Neural progenitor cell (in vitro differentiated cells): ENCODE results near the gene KRT6B. TPM values are rescaled to one million over a fixed set of nuclear protein-coding genes. Genes with fewer than 3 reads are reported as not detected.

ENCODE experiments used
- DNase-seq: peaks from one replicate; pipeline ENCODE4 v3.0.0-alpha.2; 2016; ENCODE audit warnings: low spot score
- H2AFZ ChIP-seq: fragments of 200-600 bp; sonication (generic); replicated peaks from 2 replicates; pipeline ENCODE4 v1.6.1; 2016; ENCODE audit warnings: antibody characterized with exemption
- H3F3A ChIP-seq: fragments of 200-600 bp; sonication (generic); 2 replicates; pipeline ENCODE4 v1.6.1; 2016; ENCODE audit warnings: antibody characterized with exemption, low read depth
- H3K27ac ChIP-seq: fragments of 200-600 bp; sonication (generic); 2 replicates; pipeline ENCODE4 v1.5.1; 2016; ENCODE audit warnings: mild to moderate bottlenecking
- H3K27me3 ChIP-seq: fragments of 200-600 bp; sonication (generic); 2 replicates; pipeline ENCODE4 v1.6.1; 2016; ENCODE audit warnings: mild to moderate bottlenecking, moderate library complexity
- H3K36me3 ChIP-seq: fragments of 200-600 bp; sonication (generic); 2 replicates; pipeline ENCODE4 v1.5.1; 2016
- H3K4me1 ChIP-seq: fragments of 200-600 bp; sonication (generic); 2 replicates; pipeline ENCODE4 v1.6.1; 2016; ENCODE audit warnings: mixed run types
- H3K4me2 ChIP-seq: fragments of 200-600 bp; sonication (generic); 2 replicates; pipeline ENCODE4 v1.6.1; 2016
- H3K4me3 ChIP-seq: fragments of 200-600 bp; sonication (generic); 2 replicates; pipeline ENCODE4 v1.5.1; 2016
- H3K79me2 ChIP-seq: fragments of 200-600 bp; sonication (generic); 2 replicates; pipeline ENCODE4 v1.6.1; 2016; ENCODE audit warnings: low read depth
- H3K9ac ChIP-seq: fragments of 200-600 bp; sonication (generic); 2 replicates; pipeline ENCODE4 v1.6.1; 2016
- H3K9me3 ChIP-seq: fragments of 200-600 bp; sonication (generic); 2 replicates; pipeline ENCODE4 v1.5.1; 2016; ENCODE audit warnings: low read depth
- H4K20me1 ChIP-seq: fragments of 200-600 bp; sonication (generic); 2 replicates; pipeline ENCODE4 v1.6.1; 2016; ENCODE audit warnings: low read depth
- H3K27ac Mint-ChIP-seq: 3 replicates; pipeline ENCODE4 v1.8.0; 2021; ENCODE audit warnings: mixed read lengths
- H3K27me3 Mint-ChIP-seq: 2 replicates; pipeline ENCODE4 v1.8.0; 2022; ENCODE audit warnings: low read depth, mild to moderate bottlenecking, inconsistent platforms, moderate library complexity, mixed read lengths; ENCODE audit not compliant: insufficient read depth
- H3K36me3 Mint-ChIP-seq: 3 replicates; pipeline ENCODE4 v1.8.0; 2021; ENCODE audit warnings: mixed read lengths
- H3K4me1 Mint-ChIP-seq: 3 replicates; pipeline ENCODE4 v1.8.0; 2021; ENCODE audit warnings: mixed read lengths
- H3K4me3 Mint-ChIP-seq: 3 replicates; pipeline ENCODE4 v1.8.0; 2021; ENCODE audit warnings: mild to moderate bottlenecking, moderate library complexity, mixed read lengths
- H3K9me3 Mint-ChIP-seq: 3 replicates; pipeline ENCODE4 v1.8.0; 2020; ENCODE audit warnings: mixed read lengths
- EZH2 ChIP-seq: fragments of 200-600 bp; sonication (generic); IDR thresholded peaks from 2 replicates; pipeline ENCODE4 v1.6.1; 2017; ENCODE audit warnings: antibody characterized with exemption, mild to moderate bottlenecking, moderate library complexity
- EZH2phosphoT487 ChIP-seq: fragments of 200-600 bp; sonication (generic); IDR thresholded peaks from 2 replicates; pipeline ENCODE4 v1.6.1; 2017; ENCODE audit warnings: antibody characterized with exemption
- total RNA-seq: library from RNA; depleted of rRNA; stranded (reverse); fragments of >200 nt; gene quantifications from 2 replicates; pipeline ENCODE4 v1.2.3, GENCODE V29; 2015; ENCODE audit warnings: low replicate concordance
- TF ChIP-seq, protein P1 (sequence below): fragments of 200-600 bp; sonication (generic); IDR thresholded peaks from 2 replicates; pipeline ENCODE4 v1.5.1; 2017; ENCODE audit warnings: antibody characterized with exemption, mild to moderate bottlenecking

The KRT6B gene
- total RNA-seq, 1 donor from 2014 or later, result not detected

DNA sequence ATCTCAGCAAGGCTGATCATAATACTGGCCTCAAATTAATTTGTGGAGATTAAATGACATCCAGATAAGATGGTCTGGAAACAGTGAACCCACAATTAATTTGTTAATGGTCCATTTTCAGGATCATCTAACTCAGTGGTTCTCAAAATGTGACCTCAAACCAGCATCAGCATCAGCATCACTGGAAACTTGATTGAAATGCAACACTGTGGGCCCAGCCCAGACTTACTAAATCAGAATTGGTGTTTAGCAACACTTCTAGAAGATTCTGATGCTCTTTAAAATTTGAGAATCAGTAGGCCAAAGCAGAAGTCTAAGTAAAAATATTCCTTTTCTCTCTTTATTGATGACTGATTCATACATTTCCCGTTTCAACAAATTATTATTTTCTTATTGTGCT lies 35.2 kb downstream of the KRT6B start:
- no peaks in the 10 kb centered on the region for H3K36me3 ChIP-seq
- no peak overlapping the region for H3K27ac ChIP-seq
- TF ChIP-seq EZH2, result no peak
- TF ChIP-seq, protein P1, sequence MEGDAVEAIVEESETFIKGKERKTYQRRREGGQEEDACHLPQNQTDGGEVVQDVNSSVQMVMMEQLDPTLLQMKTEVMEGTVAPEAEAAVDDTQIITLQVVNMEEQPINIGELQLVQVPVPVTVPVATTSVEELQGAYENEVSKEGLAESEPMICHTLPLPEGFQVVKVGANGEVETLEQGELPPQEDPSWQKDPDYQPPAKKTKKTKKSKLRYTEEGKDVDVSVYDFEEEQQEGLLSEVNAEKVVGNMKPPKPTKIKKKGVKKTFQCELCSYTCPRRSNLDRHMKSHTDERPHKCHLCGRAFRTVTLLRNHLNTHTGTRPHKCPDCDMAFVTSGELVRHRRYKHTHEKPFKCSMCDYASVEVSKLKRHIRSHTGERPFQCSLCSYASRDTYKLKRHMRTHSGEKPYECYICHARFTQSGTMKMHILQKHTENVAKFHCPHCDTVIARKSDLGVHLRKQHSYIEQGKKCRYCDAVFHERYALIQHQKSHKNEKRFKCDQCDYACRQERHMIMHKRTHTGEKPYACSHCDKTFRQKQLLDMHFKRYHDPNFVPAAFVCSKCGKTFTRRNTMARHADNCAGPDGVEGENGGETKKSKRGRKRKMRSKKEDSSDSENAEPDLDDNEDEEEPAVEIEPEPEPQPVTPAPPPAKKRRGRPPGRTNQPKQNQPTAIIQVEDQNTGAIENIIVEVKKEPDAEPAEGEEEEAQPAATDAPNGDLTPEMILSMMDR, result no peak
- TF ChIP-seq EZH2phosphoT487, result no peak
- H3K4me3 ChIP-seq, result no peak overlapping the region
- no peak overlapping the region for H2AFZ ChIP-seq
- no peaks in the 10 kb centered on the region for H3K27me3 ChIP-seq
- Mint-ChIP-seq H3K9me3 (no peaks in the 10 kb centered on the region), H3K4me3 (no peak overlapping the region), H3K27ac (no peak overlapping the region), H3K36me3 (no peaks in the 10 kb centered on the region), H3K27me3 (peaks cover 2% of the 10 kb centered on the region), H3K4me1 (peaks cover 20% of the 10 kb centered on the region)
- DNase-seq, result no peak
- H3K9me3 ChIP-seq, result no peaks in the 10 kb centered on the region
- H3K4me1 ChIP-seq, result no peaks in the 10 kb centered on the region
- no peaks in the 10 kb centered on the region for H3K79me2 ChIP-seq
- H3F3A ChIP-seq, result no peaks in the 10 kb centered on the region
- no peak overlapping the region for H3K9ac ChIP-seq
- no peak overlapping the region for H3K4me2 ChIP-seq
- H4K20me1 ChIP-seq, result no peaks in the 10 kb centered on the region

DNA sequence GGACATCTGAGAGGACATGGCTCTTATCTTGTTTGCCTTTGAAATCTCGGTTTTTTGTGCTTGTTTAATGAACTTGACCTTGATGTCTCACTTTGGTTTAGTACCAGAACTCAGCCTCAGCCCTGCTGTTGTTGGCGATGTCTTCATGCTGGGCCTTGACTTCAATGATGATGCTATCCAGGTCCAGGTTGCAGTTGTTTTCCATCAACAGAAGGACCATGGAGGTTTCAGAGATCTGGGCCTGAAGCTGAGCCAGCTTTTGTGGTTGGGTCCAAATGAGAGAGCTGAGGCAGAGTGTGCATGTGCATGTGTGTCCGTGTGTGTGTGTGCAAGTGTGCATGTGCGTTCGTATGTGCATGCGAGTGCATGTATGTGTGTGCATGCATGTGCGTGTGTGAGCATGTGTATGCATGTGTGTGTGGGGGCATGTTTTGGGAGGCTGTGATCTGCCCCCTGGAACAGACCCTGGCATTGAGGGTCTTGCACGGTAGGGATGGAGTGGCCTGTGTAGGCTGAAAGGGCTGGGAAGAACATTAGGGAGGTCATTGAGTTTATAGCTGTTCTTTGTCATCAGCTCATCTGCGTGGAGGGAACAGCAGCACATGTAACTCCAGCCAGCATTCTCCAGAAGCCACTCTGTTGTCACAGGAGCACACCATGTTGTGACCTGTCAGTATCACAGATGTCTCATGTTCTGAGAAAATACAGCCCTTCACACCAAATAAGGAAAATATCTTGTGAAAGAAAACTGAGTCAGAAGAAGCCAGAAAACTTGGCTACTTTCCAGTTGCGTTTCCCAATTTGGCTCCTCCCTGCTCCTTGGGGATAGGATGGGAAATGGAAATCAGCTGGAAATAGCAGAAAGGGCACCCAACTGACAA lies 35.8 kb downstream of the KRT6B start:
- TF ChIP-seq EZH2, result no peak
- TF ChIP-seq EZH2phosphoT487, result no peak
- TF ChIP-seq, protein P1, result no peak
- no peak overlapping the region for H3K4me3 Mint-ChIP-seq
- no peaks in the 10 kb centered on the region for H3F3A ChIP-seq
- H3K4me2 ChIP-seq, result no peak overlapping the region
- H3K79me2 ChIP-seq, result no peaks in the 10 kb centered on the region
- no peak overlapping the region for H3K27ac ChIP-seq
- H3K27ac Mint-ChIP-seq, result no peak overlapping the region
- peaks cover 20% of the 10 kb centered on the region for H3K4me1 Mint-ChIP-seq
- no peaks in the 10 kb centered on the region for H3K36me3 ChIP-seq
- H3K4me1 ChIP-seq, result no peaks in the 10 kb centered on the region
- H3K9me3 ChIP-seq, result no peaks in the 10 kb centered on the region
- H3K36me3 Mint-ChIP-seq, result no peaks in the 10 kb centered on the region
- no peak overlapping the region for H3K4me3 ChIP-seq
- H2AFZ ChIP-seq, result no peak overlapping the region
- peaks cover under 1% of the 10 kb centered on the region for H3K9me3 Mint-ChIP-seq
- peaks cover 4% of the 10 kb centered on the region for H3K27me3 Mint-ChIP-seq
- H3K27me3 ChIP-seq, result no peaks in the 10 kb centered on the region
- no peak overlapping the region for H3K9ac ChIP-seq
- H4K20me1 ChIP-seq, result no peaks in the 10 kb centered on the region
- DNase-seq, result no peak

DNA sequence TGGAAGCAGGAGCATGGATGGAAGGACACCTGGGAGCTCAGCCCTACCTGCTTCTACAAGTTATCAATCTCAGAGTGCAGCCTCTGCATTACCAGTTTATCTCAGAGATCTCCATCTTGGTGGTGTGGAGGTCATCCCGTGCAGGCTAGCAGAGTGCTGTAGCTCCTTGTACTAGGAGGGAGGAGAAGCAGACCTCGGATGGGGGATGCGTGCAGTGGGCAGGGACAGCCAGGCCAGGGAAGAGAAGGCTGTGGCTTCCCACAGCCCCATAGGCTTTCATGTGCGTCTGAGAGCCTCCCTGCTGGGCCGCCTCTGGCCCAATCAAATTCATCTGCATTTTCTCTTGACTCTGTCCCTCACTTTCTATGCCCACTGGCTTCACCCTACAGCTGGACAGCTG lies 37.0 kb downstream of the KRT6B start:
- Mint-ChIP-seq H3K36me3 (no peaks in the 10 kb centered on the region), H3K4me3 (no peak overlapping the region), H3K27me3 (peaks cover 4% of the 10 kb centered on the region), H3K4me1 (peaks cover 20% of the 10 kb centered on the region), H3K9me3 (peaks cover 6% of the 10 kb centered on the region), H3K27ac (no peak overlapping the region)
- Histone ChIP-seq H3K79me2 (no peaks in the 10 kb centered on the region), H3K4me2 (no peak overlapping the region), H2AFZ (no peak overlapping the region), H3K36me3 (no peaks in the 10 kb centered on the region), H4K20me1 (no peaks in the 10 kb centered on the region), H3F3A (no peaks in the 10 kb centered on the region), H3K4me3 (no peak overlapping the region), H3K4me1 (no peaks in the 10 kb centered on the region), H3K9me3 (no peaks in the 10 kb centered on the region), H3K9ac (no peak overlapping the region), H3K27ac (no peak overlapping the region), H3K27me3 (no peaks in the 10 kb centered on the region)
- TF ChIP-seq EZH2, result no peak
- TF ChIP-seq, protein P1, result no peak
- no peak for TF ChIP-seq EZH2phosphoT487
- no peak for DNase-seq
